HG03159 (cell line): Measurements from ENCODE around the gene CEP192.
A peak's percentile ranks its signal among the peaks of the same experiment; 100 is the strongest.

ENCODE experiments used
- ATAC-seq: cut with Tn5 transposase; IDR thresholded peaks from one replicate; pipeline ENCODE4 v1.9.1; 2021; ENCODE audit warnings: mild to moderate bottlenecking, moderate library complexity; ENCODE audit not compliant: unreplicated experiment

CEP192 gene

DNA sequence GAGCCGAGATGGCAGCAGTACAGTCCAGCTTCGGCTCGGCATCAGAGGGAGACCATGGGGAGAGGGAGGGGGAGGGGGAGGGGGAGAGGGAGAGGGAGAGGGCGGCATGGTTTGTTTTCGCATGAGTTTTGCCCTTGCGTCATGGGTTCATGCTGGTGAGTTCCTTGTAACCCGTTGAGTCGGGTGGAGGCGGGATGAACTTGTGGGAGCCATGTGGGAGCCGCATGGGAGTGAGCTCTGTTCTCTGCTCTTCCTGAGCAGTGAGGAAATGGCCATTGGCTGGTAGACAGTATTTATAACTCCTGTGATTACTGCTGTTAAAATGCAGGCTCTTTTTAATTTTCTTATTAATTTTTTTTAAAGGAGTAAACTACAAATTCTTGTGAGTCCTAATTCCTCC is 108.0 kb downstream of the CEP192 start:
- no peak for ATAC-seq

DNA sequence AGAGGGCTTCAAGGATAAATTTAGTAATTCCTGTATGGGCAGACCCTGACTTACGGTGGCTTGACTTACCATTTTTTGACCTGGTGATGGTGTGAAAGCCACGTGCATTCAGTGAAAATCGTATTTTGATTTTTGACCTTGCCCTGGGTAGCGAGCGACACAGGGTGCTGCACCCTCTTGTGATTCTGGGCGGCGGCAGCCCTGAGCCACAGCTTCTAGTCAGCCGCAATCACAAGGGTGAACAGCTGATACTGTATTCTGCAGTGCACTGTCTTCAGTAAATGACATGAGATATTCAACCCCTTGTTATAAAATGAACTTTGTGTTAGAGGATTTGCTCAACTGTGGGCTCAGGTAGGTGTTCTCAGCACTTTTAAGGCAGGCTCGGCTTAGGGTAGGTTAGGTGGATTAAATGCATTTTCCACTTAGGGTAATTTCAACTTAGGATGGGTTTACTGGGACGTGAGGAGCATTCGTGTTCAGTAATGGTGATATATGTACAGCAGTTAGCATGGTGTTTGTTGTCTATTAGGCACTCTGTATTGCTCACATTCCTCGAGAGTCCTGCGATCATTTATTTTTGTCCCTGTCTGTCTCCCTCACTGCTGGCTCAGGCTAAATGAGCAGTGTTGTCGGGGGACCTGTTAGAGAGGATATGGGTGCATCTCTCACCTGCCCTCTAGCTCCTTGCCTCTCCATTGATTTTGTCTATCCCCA is 109.9 kb downstream of the CEP192 start:
- ATAC-seq, result no peak

- ATAC-seq, result no peak
These were observed 110.6 kb downstream of the CEP192 start for GRCh38 chr18:13101659-13102197.

- ATAC-seq, result no peak
These were observed 112.2 kb downstream of the CEP192 start for GRCh38 chr18:13103366-13103765.

GRCh38 chr18:13105059-13105458 is 113.9 kb downstream of the CEP192 start:
- no peak for ATAC-seq

- ATAC-seq, result no peak
These were observed 115.9 kb downstream of the CEP192 start for GRCh38 chr18:13107074-13107473.

- ATAC-seq, result no peak
These were observed 117.2 kb downstream of the CEP192 start for GRCh38 chr18:13108330-13108729.

GRCh38 chr18:13110559-13110958 is 119.4 kb downstream of the CEP192 start:
- ATAC-seq, result no peak

GRCh38 chr18:13112982-13113381 is 121.8 kb downstream of the CEP192 start:
- no peak for ATAC-seq

GRCh38 chr18:13120255-13120654 is 129.1 kb downstream of the CEP192 start:
- no peak for ATAC-seq

DNA sequence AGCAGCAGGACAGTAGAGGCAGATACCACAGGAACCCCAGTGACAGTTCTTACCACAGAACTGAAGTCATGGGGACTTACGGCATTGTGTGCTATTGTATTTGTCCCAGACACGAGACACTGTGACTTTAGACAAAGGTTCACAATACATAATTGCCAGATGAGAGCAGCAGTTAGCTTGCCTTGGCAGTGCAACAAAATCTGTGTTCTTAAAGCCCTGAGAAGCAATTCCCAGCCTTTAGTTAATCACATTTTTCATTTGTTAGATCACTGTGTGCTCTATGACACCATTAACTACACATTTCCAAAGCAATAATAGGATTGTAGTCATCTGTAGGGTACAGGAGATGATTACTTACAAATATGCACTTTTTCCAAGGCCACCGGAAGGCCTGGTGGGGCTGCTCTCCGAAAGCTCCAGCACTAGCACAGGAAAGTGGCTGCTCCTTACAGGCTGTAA is 129.8 kb downstream of the CEP192 start:
- ATAC-seq, result no peak

- ATAC-seq, result no peak
These were observed 133.2 kb downstream of the CEP192 start for GRCh38 chr18:13124411-13124810.

DNA sequence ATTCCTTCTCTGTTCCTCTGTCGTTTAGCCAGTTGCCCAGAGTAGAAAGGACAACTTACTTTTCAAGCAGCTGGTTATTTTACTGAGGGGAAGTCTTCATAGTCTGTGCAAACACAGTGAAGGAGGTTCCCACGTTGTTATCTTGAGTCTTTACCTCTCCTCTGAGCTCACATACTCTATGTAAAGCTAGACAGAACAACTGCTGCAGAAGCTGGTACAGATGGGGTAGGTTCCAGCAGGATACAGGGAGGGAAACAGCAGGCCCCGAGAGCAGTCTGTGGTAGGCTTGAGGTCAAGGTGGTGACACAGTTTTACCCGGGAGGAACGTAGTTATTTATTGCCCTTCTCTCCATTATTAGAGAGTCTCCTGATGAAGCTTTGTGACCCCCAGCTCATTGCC is 134.0 kb downstream of the CEP192 start:
- no peak for ATAC-seq

DNA sequence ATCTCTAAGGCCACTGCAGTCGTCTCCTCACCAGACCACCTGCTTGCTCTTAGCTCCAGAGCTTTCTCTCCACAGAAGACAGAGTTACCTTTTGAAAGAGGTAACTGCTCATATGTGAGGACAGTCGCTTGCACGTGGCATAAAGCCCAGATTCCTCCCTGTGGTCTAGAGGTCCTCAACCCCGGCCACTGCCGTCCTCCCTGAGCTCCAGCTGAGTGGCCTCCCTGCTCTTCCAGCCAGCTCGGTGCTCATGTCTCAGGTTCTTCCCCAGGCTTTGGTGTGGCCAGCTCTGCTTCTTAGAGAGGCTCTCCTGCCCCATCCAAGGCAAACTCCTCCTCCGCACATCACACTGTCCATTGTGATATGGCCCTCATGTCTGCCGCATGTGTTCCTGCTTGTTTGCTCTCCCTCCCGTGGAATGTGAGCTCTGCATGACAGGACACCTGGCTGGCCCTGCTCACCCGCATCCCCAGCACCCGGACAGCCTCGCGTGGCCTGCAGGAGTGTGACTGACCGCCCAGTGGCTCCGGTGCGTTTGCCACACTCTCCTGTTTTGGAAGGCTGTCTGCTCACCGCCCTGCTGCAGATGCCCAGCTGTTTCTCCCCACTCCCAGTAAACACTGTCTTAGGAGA is 135.9 kb downstream of the CEP192 start:
- no peak for ATAC-seq

DNA sequence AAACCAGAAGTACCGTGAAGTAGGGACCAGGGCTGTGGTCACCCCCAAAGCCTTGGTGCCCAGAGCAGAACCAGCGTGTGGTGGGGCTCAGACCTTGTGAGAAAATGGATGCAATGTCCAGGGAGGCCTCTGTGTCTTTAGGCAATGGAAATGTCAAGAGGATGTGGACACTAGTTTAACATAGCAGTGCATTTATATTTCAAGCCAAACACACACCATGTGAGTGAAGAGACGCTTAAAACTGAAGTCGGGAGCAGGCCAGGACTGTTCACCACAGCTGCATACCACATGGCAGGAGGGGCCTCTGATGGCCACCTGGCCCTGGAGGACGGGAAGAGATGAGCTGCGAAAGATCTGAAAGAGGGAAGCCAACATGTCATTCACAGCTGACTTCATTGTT is 140.1 kb downstream of the CEP192 start:
- ATAC-seq, result no peak

DNA sequence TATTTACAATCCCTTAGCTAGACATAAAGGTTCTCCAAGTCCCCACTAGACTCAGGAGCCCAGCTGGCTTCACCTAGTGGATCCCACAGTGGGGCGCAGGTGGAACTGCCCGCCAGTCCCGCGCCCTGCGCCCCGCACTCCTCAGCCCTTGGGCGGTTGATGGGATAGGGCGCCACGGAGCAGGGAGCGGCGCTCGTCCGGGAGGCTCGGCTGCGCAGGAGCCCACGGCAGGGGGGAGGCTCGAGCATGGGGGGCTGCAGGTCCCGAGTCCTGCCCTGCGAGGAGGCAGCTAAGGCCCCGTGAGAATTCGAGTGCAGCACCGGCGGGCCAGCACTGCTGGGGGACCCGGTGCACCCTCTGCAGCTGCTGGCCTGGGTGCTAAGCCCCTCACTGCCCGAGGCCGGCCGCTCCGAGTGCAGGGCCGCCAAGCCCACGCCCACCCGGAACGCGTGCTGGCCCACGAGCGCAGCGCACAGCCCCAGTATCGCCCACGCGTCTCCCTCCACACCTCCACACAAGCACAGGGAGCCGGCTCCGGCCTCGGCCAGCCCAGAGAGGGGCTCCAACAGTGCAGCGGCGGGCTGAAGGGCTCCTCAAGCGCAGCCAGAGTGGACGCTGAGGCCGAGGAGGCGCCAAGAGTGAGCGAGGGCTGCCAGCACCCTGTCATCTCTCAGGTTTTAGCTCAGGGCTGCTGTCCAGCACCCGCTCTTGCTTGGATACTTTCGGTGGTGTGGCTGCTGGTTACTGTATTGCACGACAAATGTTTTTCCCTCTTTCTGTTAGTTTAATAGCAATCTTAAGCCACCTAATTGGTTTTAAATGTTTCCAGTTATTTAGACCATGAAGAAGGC is 143.6 kb downstream of the CEP192 start:
- ATAC-seq, result no peak

DNA sequence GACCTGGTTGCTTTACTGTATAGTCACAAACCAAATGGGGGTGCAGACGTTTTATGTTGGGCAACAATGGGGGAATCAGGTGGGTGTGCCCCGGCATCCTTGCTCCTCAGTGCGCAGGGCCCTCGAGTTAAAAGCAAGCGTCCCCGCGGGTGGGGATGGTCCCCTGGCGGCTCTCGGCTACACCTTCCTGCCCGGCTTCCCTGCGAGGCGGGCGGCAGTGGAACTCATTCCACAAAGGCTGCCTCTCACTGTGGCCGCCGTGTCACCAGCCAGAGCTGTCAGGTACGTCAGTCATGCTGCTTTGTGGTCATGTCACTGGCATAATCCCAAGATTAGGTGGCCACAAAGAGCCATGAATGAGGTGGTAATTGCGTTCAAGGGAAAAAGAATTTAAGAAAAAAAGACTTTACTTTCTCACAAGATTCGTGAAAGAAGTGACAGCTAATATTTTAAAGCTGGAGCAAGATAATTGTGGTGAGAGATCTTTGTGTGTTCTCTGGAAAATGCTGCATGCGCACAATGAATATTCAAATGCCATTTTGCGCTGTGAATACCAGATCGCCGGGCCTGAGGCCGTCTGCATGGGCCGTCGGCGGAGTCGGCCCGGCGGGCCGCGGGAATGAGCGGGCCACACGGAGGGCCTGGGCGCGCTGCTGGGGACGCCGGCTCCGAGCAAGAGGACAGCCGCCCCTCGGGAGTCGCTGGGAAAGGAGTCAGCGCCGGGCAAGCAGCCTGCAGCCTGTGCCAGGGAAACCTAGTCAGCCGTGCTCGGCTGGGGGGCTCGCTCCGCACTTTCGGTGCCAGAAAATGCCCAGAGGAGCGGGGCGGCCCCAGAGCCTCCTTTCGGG is 145.1 kb downstream of the CEP192 start:
- no peak for ATAC-seq

GRCh38 chr18:13136904-13137669 is 145.9 kb downstream of the CEP192 start:
- ATAC-seq, result peak; percentile 50

DNA sequence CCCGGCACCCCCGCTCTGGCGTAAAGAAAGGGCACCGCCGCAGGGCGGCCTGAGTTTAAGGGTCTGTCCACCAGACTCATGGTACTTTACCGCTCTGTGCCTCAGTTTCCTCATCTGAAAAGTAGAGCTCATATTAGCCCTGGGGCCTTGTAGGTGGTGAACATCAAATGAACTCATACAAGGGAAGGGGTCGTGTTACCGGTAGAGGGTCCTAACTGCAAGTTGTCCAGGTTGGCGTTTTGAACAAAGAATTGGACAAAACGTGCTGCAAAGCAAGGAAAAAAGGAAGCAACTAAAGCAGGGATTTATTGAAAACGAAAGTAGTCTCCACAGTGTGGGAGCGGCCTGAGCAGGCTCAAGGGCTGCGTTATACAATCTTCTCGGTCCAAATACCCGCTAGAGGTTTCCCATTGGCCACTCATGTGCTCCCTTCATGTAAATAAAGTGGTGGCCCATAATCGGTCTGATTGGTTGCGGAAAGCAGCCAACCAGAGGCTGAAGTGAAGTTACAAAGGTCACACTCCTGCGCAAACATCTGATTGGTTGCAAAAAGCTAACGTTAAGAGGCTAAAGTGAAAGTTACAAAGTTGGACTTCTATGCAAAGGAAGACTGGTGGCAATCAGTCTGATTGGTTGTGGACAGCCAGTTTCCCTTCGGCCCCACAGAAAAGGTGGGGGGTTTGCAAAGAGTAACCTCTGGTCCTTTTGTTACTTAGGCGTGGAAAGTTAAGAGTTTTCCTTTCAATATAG is 146.7 kb downstream of the CEP192 start:
- ATAC-seq, result peak; percentile 65
